ENCODE data around the gene PLXNA1.

DNA sequence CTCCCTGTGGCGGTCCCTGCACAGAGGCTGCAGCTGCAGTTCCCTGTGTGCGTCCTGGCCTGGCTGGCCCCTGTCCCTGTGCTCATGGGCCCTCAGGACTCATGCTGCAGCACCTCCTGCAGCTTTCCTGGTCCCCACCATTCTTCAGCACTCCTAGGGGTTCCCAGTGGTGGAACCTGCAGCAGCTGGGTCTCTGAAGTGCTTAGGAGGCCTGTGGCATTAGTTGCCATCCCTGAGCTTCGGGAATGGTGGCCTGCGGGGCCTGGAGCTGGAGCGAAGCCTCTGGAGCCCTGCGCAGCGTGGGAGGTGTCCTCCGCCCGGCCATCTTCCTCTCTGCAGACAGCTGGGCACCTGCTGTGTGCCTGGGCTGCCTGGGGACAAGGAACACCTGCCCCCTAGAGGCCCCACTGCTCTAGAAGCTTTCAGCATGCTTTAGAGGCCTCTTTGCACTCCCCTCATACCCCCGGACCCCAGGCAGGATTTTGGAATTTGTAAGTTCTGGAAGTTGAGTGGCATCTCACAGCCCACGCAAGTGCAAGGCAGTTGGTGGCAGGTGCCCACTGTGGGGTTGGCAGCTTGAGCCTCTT lies 13.1 kb downstream of the PLXNA1 start:
- TF ChIP-seq CTCF (IDR thresholded peaks at IDR 0.05) (peak; percentile 27), ZFX (IDR thresholded peaks at IDR 0.05; ENCODE audit: borderline replicate concordance) (no peak)

Data from 22Rv1 (cell line).